Activated naive CD4-positive, alpha-beta T cell treated with anti-CD3 and anti-CD28 coated beads for 36 hours (primary cell): ENCODE data around the gene ELK1. TPM values are rescaled to one million over a fixed set of nuclear protein-coding genes. Genes with fewer than 3 reads are reported as not detected.

ENCODE experiments used
- CTCF ChIA-PET: fragments of 350-600 bp; sonication (Branson Sonifier 250); formaldehyde crosslinking; loops from one replicate; lab custom pipeline; 2021; ENCODE audit warnings: antibody characterized with exemption; lab: Charles Lee
- DNase-seq: peaks from one replicate; pipeline ENCODE4 v3.0.0-alpha.2; 2020
- H3K27ac Mint-ChIP-seq: one replicate; pipeline ENCODE4 v1.8.0; 2021; ENCODE audit warnings: mild to moderate bottlenecking, mixed read lengths
- H3K27me3 Mint-ChIP-seq: one replicate; pipeline ENCODE4 v1.8.0; 2021; ENCODE audit warnings: low read depth, mixed read lengths
- H3K36me3 Mint-ChIP-seq: one replicate; pipeline ENCODE4 v1.8.0; 2021; ENCODE audit warnings: low read depth, mixed read lengths
- H3K4me1 Mint-ChIP-seq: one replicate; pipeline ENCODE4 v1.8.0; 2021; ENCODE audit warnings: low read depth, mixed read lengths
- H3K4me3 Mint-ChIP-seq: one replicate; pipeline ENCODE4 v1.8.0; 2021; ENCODE audit warnings: mild to moderate bottlenecking, moderate library complexity, mixed read lengths
- H3K9me3 Mint-ChIP-seq: one replicate; pipeline ENCODE4 v1.8.0; 2021; ENCODE audit warnings: mixed read lengths
- intact Hi-C: fragments of 100-400 bp; cut with micrococcal nuclease; formaldehyde crosslinking; loops from one replicate; pipeline ENCODE4 v1.15.1; 2023
- total RNA-seq, 2 experiments: library from RNA; stranded (reverse); gene quantifications; one replicate each; pipeline ENCODE4 v1.2.3, GENCODE V29; 2021

Gene ELK1
- total RNA-seq, 2 experiments from 2014 or later: 58.1 to 58.8 TPM

DNA sequence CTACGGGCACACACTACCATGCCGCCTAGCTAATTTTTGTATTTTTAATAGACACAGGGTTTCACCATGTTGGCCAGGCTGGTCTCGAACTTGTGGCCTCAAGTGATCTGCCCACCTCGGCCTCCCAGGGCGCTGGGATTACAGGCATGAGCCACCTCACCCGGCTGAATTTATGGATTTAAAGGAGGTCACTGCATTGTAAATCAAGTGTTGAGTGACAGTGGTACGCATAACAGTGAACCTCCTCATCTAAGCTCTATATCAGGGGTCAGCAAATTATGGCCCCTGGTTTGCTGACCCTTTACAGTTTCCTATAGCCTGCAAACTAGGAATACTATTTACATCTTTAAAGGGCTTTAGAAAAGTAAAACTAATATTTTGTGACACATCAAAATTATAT is 11.2 kb upstream of the ELK1 start:
- H3K4me3 Mint-ChIP-seq: no peak overlapping the region
- no peaks in the 10 kb centered on the region for H3K27me3 Mint-ChIP-seq
- H3K36me3 Mint-ChIP-seq: peaks cover 9% of the 10 kb centered on the region
- DNase-seq: no peak
- intact Hi-C loops: no loop called here
- H3K4me1 Mint-ChIP-seq: peaks cover 35% of the 10 kb centered on the region
- no peak overlapping the region for H3K27ac Mint-ChIP-seq
- CTCF ChIA-PET: no interaction called here
- peaks cover 2% of the 10 kb centered on the region for H3K9me3 Mint-ChIP-seq

DNA sequence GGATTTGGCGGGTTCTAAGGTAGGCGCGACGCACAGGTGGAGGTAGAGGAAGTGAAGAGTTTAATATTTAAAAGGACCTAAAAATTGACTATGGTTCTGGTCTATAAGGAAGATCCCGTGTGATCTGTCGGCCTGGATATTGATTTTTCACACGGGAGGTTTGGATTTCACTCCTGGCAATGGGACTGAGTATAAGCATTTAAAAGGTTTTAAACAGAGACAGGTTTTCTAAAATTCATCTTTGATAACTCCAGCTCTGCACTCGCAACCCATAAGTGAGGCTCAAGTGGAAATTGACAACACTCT is 9.0 kb upstream of the ELK1 start:
- Mint-ChIP-seq H3K27me3 (no peaks in the 10 kb centered on the region), H3K4me3 (peak overlapping the region; percentile 88), H3K4me1 (peaks cover 46% of the 10 kb centered on the region), H3K27ac (peak overlapping the region; percentile 98), H3K9me3 (peaks cover 2% of the 10 kb centered on the region), H3K36me3 (peaks cover 20% of the 10 kb centered on the region)
- intact Hi-C loops: loop anchor here (2.0 to 10.0 kb wide), 7 partner anchors 177 to 1145 kb away; partner anchors contain the start of genes HDAC6, USP11, ZNF41 and ZNF81
- DNase-seq: no peak
- CTCF ChIA-PET: no interaction called here

DNA sequence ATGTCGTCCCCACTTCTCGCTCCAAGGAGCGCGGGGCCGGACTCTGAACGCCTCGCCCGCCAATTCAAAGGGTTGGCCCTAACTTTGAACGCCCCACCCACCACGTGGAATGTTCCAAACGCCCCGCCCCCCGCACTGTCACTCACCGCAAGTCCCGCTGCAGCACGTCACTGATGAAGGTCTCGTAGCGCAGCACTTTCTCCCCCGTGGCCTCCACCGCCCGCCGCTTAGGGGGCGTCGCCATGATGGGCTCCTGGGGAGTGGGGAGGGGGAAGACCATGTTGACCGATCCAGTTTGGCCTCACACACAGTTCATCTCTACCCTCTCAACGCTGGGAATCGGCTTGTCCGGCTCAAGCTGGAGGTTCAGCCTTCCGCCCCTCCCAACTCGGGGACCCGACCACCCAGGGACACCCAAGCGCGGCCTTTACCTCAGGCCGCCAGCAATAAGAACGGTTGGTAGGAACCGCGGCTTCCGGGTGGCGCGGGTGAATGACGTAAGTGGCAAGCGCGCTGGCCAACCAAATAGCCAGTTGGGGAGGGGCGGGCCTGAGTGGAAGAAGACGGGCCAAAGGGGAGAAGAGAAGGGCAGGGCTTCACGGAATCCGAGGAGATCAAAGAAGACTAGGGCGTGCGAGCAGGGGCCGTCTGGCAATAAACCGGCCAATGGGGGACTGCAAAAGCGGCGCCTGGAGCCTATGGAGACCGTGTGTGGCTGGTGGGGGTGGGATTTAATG is 8.5 kb upstream of the ELK1 start, which contains the start of gene UXT:
TSS of gene UXT (minus strand) at position 497 of the 737 bp plus-strand sequence. CDS start at position 244, 253 bp downstream.
- CTCF ChIA-PET: no interaction called here
- peak; percentile 96 for DNase-seq
- H3K36me3 Mint-ChIP-seq: peaks cover 20% of the 10 kb centered on the region
- no peaks in the 10 kb centered on the region for H3K27me3 Mint-ChIP-seq
- H3K9me3 Mint-ChIP-seq: peaks cover 2% of the 10 kb centered on the region
- H3K27ac Mint-ChIP-seq: peak within 1 kb of the TSS; percentile 98
- intact Hi-C loops: loop anchor here (1.0 to 10.0 kb wide), 9 partner anchors 9 to 1146 kb away; partner anchors contain the start of genes ELK1, HDAC6, TIMP1 and USP11
- peaks cover 46% of the 10 kb centered on the region for H3K4me1 Mint-ChIP-seq
- H3K4me3 Mint-ChIP-seq: peak within 1 kb of the TSS; percentile 88

DNA sequence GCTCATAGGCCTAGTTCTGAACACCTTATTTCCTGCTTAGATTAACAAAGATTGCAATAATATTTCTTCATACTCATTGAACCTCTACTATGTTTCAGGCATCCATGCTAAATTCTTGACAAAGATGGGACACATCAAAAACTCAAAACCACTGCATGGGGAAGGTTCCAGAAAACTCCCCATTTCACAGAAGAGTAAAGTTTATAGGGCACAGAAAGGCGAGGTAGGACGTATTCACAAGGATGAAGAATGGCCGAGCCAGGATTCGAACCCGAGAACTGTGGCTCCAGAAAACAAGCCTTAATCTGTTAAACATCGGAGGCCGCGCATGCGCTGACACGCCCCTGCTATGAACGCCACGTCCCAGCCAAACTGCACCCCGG is 7.9 kb upstream of the ELK1 start:
- H3K9me3 Mint-ChIP-seq: peaks cover 2% of the 10 kb centered on the region
- CTCF ChIA-PET: no interaction called here
- H3K27me3 Mint-ChIP-seq: no peaks in the 10 kb centered on the region
- peak overlapping the region; percentile 88 for H3K4me3 Mint-ChIP-seq
- peaks cover 46% of the 10 kb centered on the region for H3K4me1 Mint-ChIP-seq
- peak overlapping the region; percentile 98 for H3K27ac Mint-ChIP-seq
- intact Hi-C loops: loop anchor here (1.0 to 10.0 kb wide), 9 partner anchors 8 to 1147 kb away; partner anchors contain the start of genes ELK1, HDAC6, TIMP1 and USP11
- peaks cover 26% of the 10 kb centered on the region for H3K36me3 Mint-ChIP-seq
- DNase-seq: no peak

DNA sequence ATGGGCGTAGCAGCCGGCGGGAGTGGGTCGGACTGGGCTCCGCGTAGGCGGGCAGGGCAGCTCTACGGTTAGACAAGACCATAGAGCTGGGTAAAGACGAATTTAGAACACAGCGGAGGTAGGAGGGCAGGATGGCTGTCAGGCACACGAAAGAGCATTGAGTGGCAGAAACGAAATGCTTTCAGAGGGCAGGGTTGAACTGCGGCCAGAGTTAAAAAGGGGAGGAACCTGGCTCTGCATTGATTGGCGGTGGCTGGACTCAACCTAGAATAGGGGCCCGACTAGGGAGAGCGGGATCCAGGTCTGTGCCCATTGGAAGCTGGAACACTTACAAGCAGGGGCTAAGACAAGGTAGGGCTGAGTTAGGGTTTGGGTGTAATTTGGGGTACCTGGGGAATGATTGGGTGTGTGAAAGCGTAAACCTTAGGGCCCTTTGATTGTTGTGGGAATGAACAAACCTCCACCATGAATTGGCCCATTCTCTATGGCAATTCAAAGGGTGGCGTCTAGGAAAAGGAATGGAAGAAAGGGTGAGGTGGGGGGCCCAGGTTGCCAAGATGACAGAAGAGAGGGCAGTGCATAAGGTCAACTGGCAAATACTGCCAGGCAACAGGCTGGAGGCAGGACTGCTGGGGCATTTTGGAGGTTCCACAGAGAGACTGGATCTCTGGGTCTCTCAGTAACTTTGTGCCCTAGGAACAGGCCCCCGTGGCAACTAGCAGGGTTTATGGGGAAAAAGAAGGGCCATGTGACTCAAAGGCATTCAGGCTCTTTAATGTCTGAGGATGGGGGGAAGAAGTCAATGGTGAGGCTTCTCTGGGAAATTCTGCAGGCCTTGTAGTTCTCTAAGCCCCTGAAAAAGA is 911 bp upstream of the ELK1 start:
- Mint-ChIP-seq H3K36me3 (peaks cover 40% of the 10 kb centered on the region), H3K4me1 (peaks cover 41% of the 10 kb centered on the region), H3K4me3 (peak overlapping the region; percentile 88), H3K27me3 (no peaks in the 10 kb centered on the region), H3K27ac (peak overlapping the region; percentile 91), H3K9me3 (no peaks in the 10 kb centered on the region)
- CTCF ChIA-PET: no interaction called here
- DNase-seq: no peak
- intact Hi-C loops: loop anchor here (2.0 to 10.0 kb wide), 6 partner anchors 90 to 1154 kb away; partner anchors contain the start of genes ARAF, HDAC6, UBA1 and ZNF41

DNA sequence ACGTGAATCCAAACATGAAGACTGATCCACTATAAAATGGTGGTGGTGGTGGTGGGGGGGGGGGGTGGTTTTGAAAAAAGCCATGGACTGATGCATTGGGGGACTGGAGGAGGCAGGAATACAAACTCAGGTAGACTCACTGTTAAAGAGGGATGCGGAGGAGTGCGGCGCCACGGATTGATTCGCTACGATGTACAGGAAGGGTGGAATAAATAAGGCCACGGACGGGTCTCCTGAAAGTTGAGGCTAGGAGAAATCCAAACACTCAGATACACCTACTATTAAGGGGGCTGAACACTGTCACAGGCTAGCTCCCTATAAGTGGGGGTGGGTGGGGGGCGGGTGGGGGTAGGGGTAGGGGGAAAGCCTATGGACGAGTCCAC is 591 bp downstream of the ELK1 start:
- CTCF ChIA-PET: interaction anchor here (0.6 kb wide), 1 partner anchor 1519 kb away, joined by 6 read pairs; no protein-coding TSS in a partner anchor
- Mint-ChIP-seq H3K36me3 (peaks cover 36% of the 10 kb centered on the region), H3K4me3 (peak overlapping the region; percentile 88)

DNA sequence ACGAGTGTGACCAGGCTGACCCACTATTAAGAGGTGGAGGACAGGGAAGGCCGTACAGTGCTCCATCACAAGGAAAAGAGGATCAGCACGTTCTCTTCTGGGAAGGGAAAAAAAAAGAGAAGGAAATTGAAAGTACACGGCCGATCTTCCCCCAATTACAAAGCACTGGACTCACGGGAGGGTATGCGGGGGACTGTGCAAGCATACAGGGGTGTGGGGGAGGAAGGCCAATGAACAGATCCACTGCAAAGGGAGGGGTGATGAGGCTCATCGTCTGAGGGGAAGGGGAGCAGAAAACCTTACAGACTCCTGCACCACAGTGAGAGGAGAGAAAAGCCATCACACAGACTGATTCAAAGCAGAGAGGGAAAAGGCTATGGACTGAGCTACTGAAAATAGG is 1.1 kb downstream of the ELK1 start:
- intact Hi-C loops: no loop called here
- Mint-ChIP-seq H3K4me3 (peak overlapping the region; percentile 88), H3K27ac (peak overlapping the region; percentile 87), H3K27me3 (no peaks in the 10 kb centered on the region), H3K9me3 (no peaks in the 10 kb centered on the region), H3K36me3 (peaks cover 37% of the 10 kb centered on the region), H3K4me1 (peaks cover 42% of the 10 kb centered on the region)
- CTCF ChIA-PET: interaction anchor here (0.6 kb wide), 1 partner anchor 1520 kb away, joined by 6 read pairs; no protein-coding TSS in a partner anchor
- no peak for DNase-seq

More for the DNA sequence above, 591 bp downstream of the ELK1 start:
- Mint-ChIP-seq H3K27me3 (no peaks in the 10 kb centered on the region), H3K27ac (peak overlapping the region; percentile 87), H3K9me3 (no peaks in the 10 kb centered on the region), H3K4me1 (peaks cover 39% of the 10 kb centered on the region)
- intact Hi-C loops: loop anchor here (1.0 to 10.0 kb wide), 8 partner anchors 9 to 1155 kb away; partner anchors contain the start of genes ARAF, HDAC6, UBA1 and ZNF41
- DNase-seq: no peak

DNA sequence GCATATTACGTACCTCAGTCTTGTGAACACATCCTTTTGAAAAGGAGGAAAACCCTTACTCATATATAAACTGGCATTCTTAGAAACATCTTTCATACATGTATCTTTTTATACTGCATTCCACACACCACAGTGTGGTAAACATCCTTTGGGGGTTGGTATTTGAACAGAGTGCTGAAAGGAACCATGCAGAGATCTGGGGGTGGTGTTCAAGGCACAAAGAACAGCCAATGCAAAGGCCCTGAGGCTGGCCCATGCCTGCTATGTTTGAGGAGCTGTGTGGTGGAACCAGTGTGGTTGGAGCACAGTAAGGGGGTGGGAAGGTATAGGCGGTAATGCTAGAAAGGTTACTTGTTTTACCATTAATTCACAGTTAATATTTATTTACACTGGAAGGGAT is 2.0 kb downstream of the ELK1 start:
- Mint-ChIP-seq H3K27ac (peak overlapping the region; percentile 87), H3K36me3 (peaks cover 32% of the 10 kb centered on the region), H3K4me3 (peak overlapping the region; percentile 88), H3K27me3 (no peaks in the 10 kb centered on the region), H3K9me3 (no peaks in the 10 kb centered on the region), H3K4me1 (peaks cover 44% of the 10 kb centered on the region)
- intact Hi-C loops: loop anchor here (1.0 kb wide), 1 partner anchor 14 kb away; no protein-coding TSS in a partner anchor
- peak; percentile 39 for DNase-seq
- CTCF ChIA-PET: interaction anchor here (1.5 kb wide), 1 partner anchor 18 kb away, joined by 4 read pairs; no protein-coding TSS in a partner anchor

DNA sequence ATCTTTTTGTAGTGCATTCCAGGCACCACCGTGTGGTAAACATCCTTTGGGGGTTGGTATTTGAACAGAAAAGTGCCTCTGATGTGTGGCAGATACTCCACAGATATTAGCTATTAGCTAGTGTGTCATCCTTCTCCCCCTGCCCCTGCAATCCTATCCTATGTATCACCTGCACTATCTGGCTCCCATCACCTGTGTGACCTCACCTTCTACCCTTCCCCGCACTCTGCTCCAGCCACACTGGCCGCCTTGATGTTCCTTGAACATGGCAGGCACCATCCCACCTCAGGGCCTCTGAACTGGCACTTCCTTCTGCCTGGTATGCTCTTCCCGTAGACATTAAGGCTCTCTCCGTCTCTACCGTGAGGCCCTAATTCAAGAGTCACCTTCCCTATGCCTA is 3.7 kb downstream of the ELK1 start:
- Mint-ChIP-seq H3K27ac (peak overlapping the region; percentile 43), H3K9me3 (no peaks in the 10 kb centered on the region), H3K36me3 (peaks cover 30% of the 10 kb centered on the region), H3K4me1 (peaks cover 44% of the 10 kb centered on the region), H3K4me3 (no peak overlapping the region), H3K27me3 (no peaks in the 10 kb centered on the region)
- intact Hi-C loops: no loop called here
- CTCF ChIA-PET: interaction anchor here (1.5 kb wide), 1 partner anchor 16 kb away, joined by 4 read pairs; no protein-coding TSS in a partner anchor
- DNase-seq: no peak

DNA sequence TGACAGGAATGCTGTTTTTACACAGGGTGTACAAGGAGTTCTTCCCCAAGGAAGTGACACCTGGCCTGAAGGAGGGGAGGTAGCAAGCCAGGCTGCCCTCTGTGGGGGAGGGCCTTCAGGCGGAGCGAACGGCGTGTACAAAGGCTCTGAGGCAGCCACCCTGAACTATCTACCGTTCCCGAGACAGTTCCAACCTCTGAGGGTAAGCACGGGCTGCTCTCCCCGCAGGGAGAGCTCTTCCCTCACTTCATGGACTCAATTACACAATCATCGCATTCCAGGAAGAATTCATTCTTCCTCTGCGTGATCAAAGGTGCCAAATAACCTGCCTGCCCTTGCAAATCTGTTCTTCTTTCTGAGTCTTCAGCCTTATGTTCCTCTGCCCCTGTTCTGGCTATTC is 4.8 kb downstream of the ELK1 start:
- H3K4me1 Mint-ChIP-seq: peaks cover 35% of the 10 kb centered on the region
- intact Hi-C loops: no loop called here
- H3K9me3 Mint-ChIP-seq: no peaks in the 10 kb centered on the region
- CTCF ChIA-PET: no interaction called here
- H3K4me3 Mint-ChIP-seq: no peak overlapping the region
- DNase-seq: no peak
- no peak overlapping the region for H3K27ac Mint-ChIP-seq
- peaks cover 29% of the 10 kb centered on the region for H3K36me3 Mint-ChIP-seq
- H3K27me3 Mint-ChIP-seq: no peaks in the 10 kb centered on the region

DNA sequence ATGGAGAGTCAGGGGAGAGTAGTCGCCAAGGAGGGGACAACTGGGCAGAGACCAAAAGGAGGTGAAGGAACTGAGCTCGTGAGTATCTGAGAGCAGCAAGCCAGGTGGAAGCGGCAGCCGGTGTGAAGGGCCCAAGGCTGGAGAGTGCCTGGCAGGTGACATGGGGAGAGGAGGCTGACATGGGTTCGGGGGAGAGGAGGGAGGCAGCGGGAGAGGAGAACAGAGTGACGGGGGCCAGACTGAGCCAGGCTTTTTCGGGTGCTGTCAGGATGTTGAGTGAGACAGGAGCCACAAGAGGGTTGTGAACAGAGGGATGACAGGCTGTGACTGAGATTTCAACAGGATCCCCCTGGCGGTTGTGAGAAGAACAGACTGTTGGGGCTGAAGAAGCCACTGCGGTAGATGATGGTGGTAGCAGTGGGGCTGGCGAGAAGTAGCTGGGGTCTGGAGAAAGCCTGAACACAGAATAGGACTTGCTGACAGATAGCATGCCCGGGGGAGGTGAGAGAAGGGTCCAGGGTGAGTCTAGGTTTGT is 5.7 kb downstream of the ELK1 start:
- H3K4me1 Mint-ChIP-seq: peaks cover 35% of the 10 kb centered on the region
- H3K27me3 Mint-ChIP-seq: no peaks in the 10 kb centered on the region
- H3K9me3 Mint-ChIP-seq: no peaks in the 10 kb centered on the region
- CTCF ChIA-PET: no interaction called here
- intact Hi-C loops: no loop called here
- DNase-seq: no peak
- H3K36me3 Mint-ChIP-seq: peaks cover 35% of the 10 kb centered on the region
- H3K4me3 Mint-ChIP-seq: no peak overlapping the region
- H3K27ac Mint-ChIP-seq: peak overlapping the region; percentile 63

DNA sequence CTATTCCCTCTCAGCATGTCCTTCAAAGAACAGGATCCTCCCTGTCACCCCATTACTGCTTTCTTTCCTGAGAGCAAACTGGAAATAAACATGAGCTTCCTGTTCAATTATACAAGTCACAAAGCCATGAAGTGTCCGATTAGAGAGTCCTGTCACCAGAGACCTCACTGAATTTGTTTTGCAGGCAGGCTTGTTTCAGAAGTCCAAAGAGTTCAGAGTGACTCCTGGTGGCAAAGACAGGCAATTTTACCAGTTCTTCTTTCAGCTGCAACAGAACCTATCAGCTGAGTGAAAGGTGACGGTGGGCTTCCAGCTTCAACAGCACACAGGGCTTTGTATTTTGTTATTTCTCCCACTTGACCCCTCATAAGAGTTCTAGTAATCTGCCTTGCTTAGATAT is 6.4 kb downstream of the ELK1 start:
- no peak overlapping the region for H3K27ac Mint-ChIP-seq

More for the DNA sequence above, 6.4 kb downstream of the ELK1 start:
- Mint-ChIP-seq H3K9me3 (no peaks in the 10 kb centered on the region), H3K27me3 (no peaks in the 10 kb centered on the region), H3K4me1 (peaks cover 35% of the 10 kb centered on the region), H3K36me3 (peaks cover 36% of the 10 kb centered on the region), H3K4me3 (no peak overlapping the region)
- no peak for DNase-seq
- intact Hi-C loops: no loop called here
- CTCF ChIA-PET: interaction anchor here (0.6 kb wide), 1 partner anchor 218 kb away, joined by 4 read pairs; no protein-coding TSS in a partner anchor
